Mucosa of stomach (tissue), 1 donor: Measurements from ENCODE around the gene KDM2A.
"Not testable (repeated sequence)": the region's sequence is repeated elsewhere in the genome, so short reads cannot be mapped to it uniquely, and the experiment has no call there.

Experiments used
- H3K27me3 ChIP-seq: one replicate; pipeline ENCODE4 v1.7.0; 2013; ENCODE audit warnings: mild to moderate bottlenecking, low read length; ENCODE audit not compliant: control insufficient read depth, insufficient read depth
- H3K36me3 ChIP-seq: one replicate; pipeline ENCODE4 v1.7.0; 2013; ENCODE audit warnings: low read length; ENCODE audit not compliant: control insufficient read depth, insufficient read depth
- H3K4me1 ChIP-seq: one replicate; pipeline ENCODE4 v1.7.0; 2013; ENCODE audit warnings: mild to moderate bottlenecking, low read length; ENCODE audit not compliant: control insufficient read depth, insufficient read depth
- H3K4me3 ChIP-seq: one replicate; pipeline ENCODE4 v1.7.0; 2013; ENCODE audit warnings: low read length
- H3K9ac ChIP-seq: one replicate; pipeline ENCODE4 v1.7.0; 2013; ENCODE audit warnings: mild to moderate bottlenecking, low read length, moderate library complexity
- H3K9me3 ChIP-seq: one replicate; pipeline ENCODE4 v1.7.0; 2013; ENCODE audit warnings: mild to moderate bottlenecking, low read length, moderate library complexity; ENCODE audit not compliant: control insufficient read depth
- donor health status: Pancreatic carcinoma.

KDM2A gene

DNA sequence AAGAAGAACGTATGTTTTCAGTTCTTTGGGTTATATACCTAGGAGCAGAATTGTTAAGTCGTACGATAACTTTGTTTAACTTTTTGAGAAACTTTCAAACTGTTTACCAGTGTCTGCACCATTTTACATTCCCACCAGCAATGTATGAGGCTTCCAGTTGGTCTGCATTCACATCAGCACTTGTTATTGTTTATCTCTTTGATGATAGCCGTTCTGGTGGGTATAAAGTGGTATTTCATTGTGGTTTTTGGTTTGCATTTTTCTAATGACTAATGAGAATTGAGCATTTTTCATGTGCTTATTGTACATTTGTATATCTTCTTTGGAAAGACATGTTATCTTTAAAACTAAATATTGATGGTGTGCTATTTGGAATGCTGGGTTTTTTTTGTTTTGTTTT, 59.8 kb downstream of the KDM2A start:
- Histone ChIP-seq H3K36me3 (no peaks in the 10 kb centered on the region), H3K4me1 (no peaks in the 10 kb centered on the region), H3K9ac (no peak overlapping the region), H3K9me3 (no peaks in the 10 kb centered on the region), H3K27me3 (no peaks in the 10 kb centered on the region), H3K4me3 (no peak overlapping the region)

DNA sequence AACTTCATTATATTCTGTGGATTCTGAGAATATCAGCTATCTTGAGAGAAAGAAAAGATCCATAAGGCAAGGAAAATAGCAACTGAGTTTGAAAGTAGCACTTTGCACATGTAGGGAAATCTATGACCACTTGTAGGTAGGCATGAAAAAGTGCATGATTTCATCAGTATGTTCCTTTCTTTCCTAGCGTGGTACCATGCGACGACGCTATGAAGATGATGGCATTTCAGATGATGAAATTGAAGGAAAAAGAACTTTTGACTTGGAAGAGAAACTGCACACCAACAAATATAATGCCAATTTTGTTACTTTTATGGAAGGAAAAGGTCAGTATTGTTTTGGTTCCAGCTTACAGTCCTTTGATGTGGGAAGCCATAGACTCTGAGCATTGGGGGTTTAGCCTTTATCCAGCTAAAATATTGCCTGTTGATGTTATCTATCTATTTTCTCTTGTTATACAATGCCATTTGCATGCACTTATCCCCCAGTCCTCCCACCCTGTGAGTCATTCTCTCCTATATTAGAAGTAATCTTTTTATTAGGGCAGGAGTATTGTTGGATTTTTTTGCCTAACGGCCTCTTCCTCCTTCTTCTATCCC, 60.9 kb downstream of the KDM2A start:
- Histone ChIP-seq H3K4me1 (no peaks in the 10 kb centered on the region), H3K36me3 (no peaks in the 10 kb centered on the region)

DNA sequence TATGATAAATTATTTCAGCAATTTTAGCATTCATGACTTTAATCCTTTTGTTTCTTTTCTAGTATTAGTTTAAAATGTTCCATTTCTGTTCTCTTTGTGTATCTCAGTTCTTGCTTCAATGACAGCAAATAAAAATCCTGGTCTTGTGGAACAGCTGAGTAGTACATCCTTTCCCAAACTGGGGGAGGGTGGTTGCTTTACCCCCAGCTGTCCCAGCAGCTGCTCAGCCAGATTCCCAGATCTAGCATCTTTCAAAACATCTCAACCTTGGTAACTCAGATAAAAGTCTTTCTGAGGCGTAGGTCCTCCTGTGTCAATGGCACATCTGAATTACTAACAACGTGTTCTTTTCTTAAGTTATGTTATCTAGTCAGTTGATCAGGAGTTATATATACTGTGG, 75.0 kb downstream of the KDM2A start:
- Histone ChIP-seq H3K36me3 (no peaks in the 10 kb centered on the region), H3K9ac (no peak overlapping the region), H3K27me3 (no peaks in the 10 kb centered on the region), H3K9me3 (no peaks in the 10 kb centered on the region), H3K4me3 (no peak overlapping the region), H3K4me1 (no peaks in the 10 kb centered on the region)

More for the DNA sequence above, 60.9 kb downstream of the KDM2A start:
- Histone ChIP-seq H3K9me3 (no peaks in the 10 kb centered on the region), H3K9ac (no peak overlapping the region), H3K4me3 (no peak overlapping the region), H3K27me3 (no peaks in the 10 kb centered on the region)

- Histone ChIP-seq H3K36me3 (no peaks in the 10 kb centered on the region), H3K4me1 (no peaks in the 10 kb centered on the region), H3K4me3 (no peak overlapping the region), H3K9ac (no peak overlapping the region), H3K27me3 (no peaks in the 10 kb centered on the region), H3K9me3 (no peaks in the 10 kb centered on the region)
Observed at GRCh38 chr11:67195971-67196456, 77.0 kb downstream of the KDM2A start.

- Histone ChIP-seq H3K9ac (no peak overlapping the region), H3K36me3 (no peaks in the 10 kb centered on the region), H3K4me3 (no peak overlapping the region), H3K4me1 (no peaks in the 10 kb centered on the region), H3K9me3 (no peaks in the 10 kb centered on the region), H3K27me3 (no peaks in the 10 kb centered on the region)
Observed at GRCh38 chr11:67197606-67198005, 78.5 kb downstream of the KDM2A start.

GRCh38 chr11:67198781-67199180, 79.7 kb downstream of the KDM2A start:
- not testable (repeated sequence) for H3K36me3 ChIP-seq, H3K27me3 ChIP-seq, H3K4me3 ChIP-seq, H3K4me1 ChIP-seq, H3K9ac ChIP-seq, H3K9me3 ChIP-seq

DNA sequence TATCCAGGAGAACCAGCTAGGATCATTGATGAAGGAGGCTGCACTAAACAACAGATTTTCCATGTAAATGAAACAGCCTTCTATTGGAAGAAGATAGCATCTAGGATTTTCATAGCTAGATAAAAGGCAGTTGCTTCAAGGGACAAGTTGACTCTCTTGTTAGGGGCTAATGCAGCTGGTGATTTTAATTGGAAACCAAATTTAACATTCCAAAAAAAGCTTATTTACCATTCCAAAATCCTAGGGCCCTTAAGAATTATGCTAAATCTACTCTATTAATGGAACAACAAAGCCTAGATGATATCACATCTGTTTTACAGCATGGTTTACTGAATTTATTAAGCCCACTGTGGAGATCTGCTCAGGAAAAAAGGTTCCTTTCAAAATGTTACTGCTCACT, 80.7 kb downstream of the KDM2A start:
- H3K27me3 ChIP-seq: no peaks in the 10 kb centered on the region
- H3K9me3 ChIP-seq: no peaks in the 10 kb centered on the region
- no peak overlapping the region for H3K4me3 ChIP-seq
- H3K4me1 ChIP-seq: no peaks in the 10 kb centered on the region
- H3K9ac ChIP-seq: no peak overlapping the region
- no peaks in the 10 kb centered on the region for H3K36me3 ChIP-seq

GRCh38 chr11:67202028-67202427, 83.0 kb downstream of the KDM2A start:
- Histone ChIP-seq H3K36me3 (no peaks in the 10 kb centered on the region), H3K9me3 (no peaks in the 10 kb centered on the region), H3K9ac (no peak overlapping the region), H3K4me1 (no peaks in the 10 kb centered on the region), H3K27me3 (no peaks in the 10 kb centered on the region), H3K4me3 (no peak overlapping the region)

GRCh38 chr11:67204822-67205221, 85.8 kb downstream of the KDM2A start:
- Histone ChIP-seq H3K4me1 (no peaks in the 10 kb centered on the region), H3K9ac (no peak overlapping the region), H3K36me3 (no peaks in the 10 kb centered on the region), H3K27me3 (no peaks in the 10 kb centered on the region), H3K4me3 (no peak overlapping the region), H3K9me3 (no peaks in the 10 kb centered on the region)

GRCh38 chr11:67209222-67209621, 90.2 kb downstream of the KDM2A start:
- H3K27me3 ChIP-seq, H3K4me1 ChIP-seq, H3K9ac ChIP-seq, H3K4me3 ChIP-seq, H3K36me3 ChIP-seq, H3K9me3 ChIP-seq: not testable (repeated sequence)

DNA sequence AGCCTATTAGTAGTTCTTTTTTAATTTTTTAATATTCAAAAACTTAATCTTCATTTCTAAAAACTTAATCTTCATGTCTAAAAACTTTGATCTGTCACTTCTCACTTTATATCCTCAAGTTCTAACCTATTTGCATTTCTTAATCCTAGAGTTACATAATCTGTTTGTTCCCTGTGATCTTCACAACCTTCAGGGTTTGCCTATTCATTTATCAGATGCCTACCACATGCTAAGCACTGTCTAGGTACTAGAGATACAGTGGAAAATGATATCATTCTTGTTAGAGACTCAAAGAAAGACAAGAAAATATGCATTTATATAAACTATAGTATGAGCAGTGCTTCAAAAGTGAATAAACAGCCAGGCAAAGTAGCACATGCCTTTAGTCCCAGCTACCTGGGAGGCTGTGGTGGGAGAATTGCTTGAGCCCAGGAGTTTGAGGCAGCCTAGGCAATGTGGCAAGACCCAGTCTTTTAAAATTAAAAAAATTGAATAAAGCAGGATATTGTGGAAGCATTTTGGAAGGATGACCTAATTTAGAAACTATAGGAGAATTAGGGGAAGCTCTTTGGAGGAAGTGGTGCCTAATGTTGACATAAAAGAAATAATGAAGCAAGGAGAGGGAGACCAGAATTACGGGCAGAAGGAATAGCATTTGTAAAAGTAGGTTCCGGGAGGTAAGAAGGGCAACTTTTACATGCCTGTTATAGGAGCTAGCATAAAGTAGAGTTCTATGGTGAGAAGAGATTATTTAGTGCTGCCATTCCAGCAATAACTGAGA, 92.8 kb downstream of the KDM2A start:
- H3K9me3 ChIP-seq: no peaks in the 10 kb centered on the region
- H3K4me3 ChIP-seq: no peak overlapping the region
- H3K36me3 ChIP-seq: peaks cover 13% of the 10 kb centered on the region
- no peaks in the 10 kb centered on the region for H3K27me3 ChIP-seq
- H3K9ac ChIP-seq: no peak overlapping the region
- H3K4me1 ChIP-seq: no peaks in the 10 kb centered on the region

DNA sequence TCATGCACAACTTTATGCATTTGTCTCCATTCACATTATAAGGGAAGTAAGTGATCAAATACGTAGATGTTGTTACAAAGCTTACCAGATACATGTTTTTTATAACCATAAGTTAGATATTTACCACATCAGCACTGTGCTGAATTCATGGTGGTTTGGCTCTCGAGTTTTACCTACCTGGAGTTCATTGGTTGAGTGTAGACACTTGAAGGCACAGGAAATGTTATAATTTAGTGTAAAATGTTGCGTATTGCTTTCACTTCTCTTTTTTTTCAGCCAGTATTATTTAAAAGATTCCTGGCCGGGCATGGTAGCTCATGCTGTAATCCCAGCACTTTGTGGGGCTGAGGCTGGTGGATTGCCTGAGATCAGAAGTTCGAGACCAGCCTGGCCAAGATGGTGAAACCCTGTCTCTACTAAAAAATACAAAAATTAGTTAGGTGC, 94.1 kb downstream of the KDM2A start:
- Histone ChIP-seq H3K36me3 (peaks cover 13% of the 10 kb centered on the region), H3K9me3 (no peaks in the 10 kb centered on the region), H3K27me3 (no peaks in the 10 kb centered on the region), H3K4me1 (no peaks in the 10 kb centered on the region), H3K9ac (no peak overlapping the region), H3K4me3 (no peak overlapping the region)
